Endothelial cell of hepatic sinusoid (primary cell): ENCODE data around the gene REXO1.

Experiments used
- in situ Hi-C: cut with HindIII; loops from 2 replicates; pipeline ENCODE4 v1.10.0; 2017; ENCODE audit warnings: low sequenced_read_pairs

Gene REXO1

DNA sequence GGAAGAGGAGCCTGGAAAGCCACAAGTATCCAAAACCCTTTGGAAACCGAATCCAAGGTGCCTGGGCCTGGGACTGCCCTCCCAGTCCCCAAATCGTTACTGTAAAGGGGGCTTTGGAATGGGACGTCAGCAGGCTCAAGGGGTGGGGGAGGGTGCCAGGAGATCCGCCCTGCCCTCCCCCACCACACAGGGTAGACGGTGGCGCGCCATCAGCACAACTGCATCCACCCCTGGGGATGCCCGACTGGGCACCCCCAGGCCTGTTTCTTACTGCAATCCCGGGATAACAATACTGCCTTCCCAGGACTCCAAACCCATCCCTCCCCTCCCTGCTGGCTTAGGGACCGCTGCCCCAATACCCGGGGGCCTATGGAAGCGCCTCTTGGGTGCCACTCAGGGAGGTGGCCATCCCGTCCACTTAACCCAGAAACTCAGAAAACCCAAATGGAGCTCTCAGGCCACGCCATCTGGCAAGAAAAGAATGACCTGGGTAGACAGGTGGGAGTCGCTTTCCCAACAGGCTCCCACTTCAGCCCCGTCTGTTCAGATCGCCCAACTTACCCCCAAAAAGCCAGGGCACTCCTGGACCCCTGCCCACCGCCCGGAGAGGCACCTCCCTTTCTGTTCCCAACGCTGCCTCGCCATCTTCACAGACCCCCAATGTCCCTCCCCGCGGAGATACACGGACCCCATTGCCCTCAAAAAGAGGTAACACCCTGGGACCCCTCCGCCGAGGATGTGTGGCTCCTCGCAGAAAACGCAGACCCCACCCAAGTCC lies 12.7 kb upstream of the REXO1 start:
- in situ Hi-C loops, result no loop called here

DNA sequence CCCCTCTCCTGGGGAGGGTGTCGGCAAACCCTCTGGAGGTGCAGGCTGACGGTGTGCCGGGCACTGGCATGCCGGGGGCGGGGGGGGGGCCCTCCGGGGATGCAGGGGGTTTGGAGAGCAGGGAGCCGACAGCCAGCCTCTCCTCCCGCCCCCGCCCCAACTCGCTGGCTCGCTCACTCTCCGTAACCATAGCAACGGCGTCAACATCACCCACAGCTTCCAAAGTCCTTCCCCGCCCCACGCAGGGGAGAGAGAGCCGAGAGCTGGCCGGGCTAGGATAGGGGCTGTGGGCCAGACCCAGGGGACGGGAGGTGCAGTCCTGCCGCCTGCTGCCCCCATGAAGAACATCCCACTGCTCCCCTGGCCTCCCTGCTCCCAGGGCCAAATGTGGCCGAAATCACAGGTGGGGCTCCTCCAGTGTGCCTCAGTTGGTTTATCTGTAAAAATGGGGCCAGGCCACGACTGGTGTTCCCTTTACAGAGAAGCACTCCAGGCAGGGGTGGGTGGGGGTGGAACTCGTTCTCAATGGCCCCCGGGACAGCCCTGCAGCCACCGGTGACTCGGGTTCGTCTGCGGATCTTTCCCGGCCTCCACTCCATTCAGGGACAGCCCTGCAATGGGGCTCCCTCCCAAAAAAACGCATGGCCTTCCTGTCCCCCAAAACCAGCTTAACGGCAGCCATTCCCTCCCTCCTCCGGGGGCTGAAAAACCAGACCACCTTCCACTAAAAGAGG lies 11.9 kb upstream of the REXO1 start:
- in situ Hi-C loops, result no loop called here

DNA sequence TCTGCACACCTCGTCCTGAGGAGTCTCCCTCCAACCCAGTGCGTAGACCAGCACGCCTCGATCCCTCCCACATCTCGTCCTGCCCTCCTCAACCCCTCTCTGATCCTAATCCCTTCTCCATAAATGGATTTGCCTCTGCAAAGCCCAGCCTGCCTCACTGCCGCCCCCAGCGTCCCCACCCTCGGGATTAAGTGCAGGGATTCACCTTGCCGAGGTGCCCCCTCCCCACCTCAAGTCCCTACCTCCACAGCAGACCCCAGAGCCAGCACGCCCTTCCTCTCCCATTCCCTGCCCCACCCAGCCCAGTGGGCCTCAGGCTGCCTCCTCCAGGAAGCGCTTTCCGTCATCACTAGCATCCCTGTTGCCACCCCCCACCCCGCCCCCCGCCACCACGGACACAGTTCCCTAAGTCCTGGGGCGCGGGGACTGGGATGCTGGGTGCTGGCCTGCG lies 11.1 kb upstream of the REXO1 start:
- in situ Hi-C loops, result no loop called here

DNA sequence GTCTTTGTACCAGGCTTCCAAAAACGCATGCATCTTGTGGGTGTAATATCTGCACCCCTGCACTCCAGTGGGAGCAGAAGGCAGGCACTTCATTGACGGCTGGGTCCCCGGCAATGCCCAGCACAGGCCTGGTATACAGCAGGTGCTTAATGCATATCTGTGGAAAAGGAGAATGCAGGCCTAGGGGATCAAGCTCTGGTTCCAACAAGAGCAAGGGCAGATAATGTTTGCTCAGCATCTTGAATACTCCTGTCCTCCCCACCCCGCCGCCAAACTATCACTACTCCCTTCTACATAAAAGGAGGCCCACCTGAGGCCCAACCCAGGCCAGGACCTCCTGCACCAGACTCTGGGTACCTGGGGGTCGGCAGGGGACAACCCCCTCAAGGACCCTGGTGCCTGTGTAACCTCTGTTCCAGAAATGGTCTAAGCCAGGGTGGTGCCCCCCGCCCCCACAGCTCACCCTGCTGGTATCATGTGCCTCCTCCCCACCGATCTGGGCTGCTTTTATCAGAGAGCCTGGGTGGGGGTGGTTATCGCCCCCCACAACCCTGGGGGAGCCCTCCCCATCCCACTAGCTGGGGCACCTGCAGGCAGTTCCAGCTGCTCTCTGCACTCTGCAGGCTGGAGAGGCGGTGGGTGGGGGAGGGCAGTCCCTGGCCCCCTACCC lies 10.3 kb upstream of the REXO1 start:
- in situ Hi-C loops, result no loop called here

DNA sequence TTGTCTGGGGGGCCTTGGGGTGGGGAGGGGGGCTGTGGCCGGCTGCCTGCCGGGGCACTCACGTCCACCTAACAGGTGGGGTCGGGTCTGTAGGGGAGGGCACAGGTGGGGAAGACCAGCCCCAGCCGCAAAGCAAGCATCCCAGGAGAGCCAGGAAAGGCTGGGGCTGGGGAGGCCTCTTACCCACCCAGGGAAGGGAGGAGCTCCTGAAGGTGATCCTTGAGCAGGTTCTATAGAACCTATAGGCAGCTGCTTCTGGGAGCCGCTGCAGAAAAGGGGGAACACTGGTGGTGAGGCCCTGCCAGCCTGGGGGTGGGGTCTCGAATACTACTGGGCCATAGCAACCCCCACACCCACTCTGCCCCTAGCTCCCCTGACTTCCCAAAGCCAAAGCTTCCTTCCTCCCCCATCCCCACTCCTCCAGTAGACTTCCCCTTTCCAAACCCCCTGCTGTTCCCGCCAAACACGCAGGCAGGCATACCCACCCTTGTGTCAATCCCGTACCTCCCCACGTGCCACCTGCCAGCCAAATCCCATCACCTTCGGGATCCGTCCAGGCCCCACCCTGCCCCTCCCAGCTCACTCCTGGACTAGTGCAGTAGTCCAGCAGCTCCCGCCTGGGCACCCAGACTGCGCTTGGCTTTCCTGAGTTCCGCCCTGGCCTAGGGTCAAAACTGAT lies 9.5 kb upstream of the REXO1 start:
- in situ Hi-C loops, result no loop called here

DNA sequence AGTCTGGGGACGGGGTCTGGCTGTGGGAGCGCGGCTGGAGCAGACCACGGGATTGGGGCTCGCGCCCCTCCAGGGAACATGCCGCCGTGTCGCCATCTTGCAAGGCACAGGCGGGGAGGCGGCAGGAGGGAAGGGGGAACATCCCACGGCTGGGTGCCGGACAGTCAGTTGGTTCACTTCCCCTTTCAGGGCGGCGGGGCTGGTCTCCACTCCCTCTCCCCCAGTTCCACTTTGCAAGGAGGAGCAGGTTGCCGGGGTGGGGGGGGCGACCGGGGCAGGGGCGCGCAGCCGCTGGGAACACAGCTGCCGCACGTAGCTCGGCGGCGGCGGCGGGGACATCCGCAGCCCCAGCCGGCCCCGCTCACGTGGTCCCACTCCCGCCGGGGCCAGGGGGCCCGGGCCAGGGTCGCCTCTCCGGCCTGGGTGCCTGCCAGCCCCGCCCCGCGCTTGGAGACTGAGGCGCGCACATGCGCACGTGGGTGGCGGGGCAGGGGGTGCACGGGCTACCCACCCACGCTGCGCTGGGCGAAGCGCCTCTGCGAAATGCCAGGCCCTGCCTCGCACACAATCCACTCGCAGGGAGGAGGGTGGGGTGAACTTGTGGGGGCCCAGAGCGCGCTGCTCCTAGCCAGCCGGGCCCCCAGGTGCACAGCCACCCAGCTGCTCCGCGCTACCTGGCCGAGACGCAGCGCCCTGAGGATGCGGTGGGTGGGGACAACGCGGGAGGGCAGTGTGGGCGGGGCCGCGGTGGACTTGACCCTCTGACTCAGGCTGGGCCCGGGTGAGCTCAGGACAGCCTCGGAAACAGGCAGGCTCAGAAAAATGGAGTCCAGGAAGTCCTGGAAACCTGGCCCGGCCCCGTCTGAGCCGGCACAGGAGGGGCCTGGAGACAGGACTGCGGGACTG lies 8.7 kb upstream of the REXO1 start:
- in situ Hi-C loops, result no loop called here

DNA sequence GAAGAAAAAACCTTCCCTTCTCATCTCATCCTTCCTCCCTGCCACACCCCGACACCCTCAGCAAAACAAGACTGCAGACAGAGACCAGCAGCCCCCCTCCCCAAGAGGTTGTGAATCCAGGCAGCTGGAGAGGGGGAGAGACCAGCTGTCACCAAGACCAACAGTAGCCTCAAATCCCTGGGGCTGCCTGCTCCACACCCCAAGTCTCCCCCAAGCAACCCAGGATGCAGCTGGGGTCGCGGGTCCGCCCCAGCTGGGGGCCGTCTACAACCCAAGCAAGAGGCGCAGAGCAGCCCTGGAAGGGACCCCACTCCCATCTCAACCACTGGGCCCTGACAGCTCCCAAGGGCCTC lies 8.0 kb upstream of the REXO1 start:
- in situ Hi-C loops, result no loop called here

DNA sequence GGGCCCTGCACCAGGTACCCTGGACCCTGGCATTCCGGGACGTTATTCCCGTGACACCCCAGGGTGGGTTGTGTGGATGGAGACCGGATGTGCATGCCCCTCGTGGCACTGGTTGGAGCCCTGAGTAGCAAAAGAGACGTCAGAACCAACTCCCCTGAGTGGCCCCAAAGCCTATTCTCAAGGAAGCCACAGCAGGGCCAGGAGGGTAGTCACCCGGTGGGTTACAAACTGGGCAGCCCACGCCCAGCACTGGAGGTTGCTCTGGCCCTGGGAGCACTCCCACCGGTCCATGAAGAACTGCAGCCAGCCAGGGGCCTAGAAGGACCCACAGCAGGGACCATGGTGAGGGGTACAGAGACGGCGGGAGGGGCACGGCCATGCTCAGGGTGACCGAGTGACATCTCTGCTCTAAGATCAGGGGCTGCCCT lies 7.6 kb upstream of the REXO1 start:
- in situ Hi-C loops, result no loop called here

DNA sequence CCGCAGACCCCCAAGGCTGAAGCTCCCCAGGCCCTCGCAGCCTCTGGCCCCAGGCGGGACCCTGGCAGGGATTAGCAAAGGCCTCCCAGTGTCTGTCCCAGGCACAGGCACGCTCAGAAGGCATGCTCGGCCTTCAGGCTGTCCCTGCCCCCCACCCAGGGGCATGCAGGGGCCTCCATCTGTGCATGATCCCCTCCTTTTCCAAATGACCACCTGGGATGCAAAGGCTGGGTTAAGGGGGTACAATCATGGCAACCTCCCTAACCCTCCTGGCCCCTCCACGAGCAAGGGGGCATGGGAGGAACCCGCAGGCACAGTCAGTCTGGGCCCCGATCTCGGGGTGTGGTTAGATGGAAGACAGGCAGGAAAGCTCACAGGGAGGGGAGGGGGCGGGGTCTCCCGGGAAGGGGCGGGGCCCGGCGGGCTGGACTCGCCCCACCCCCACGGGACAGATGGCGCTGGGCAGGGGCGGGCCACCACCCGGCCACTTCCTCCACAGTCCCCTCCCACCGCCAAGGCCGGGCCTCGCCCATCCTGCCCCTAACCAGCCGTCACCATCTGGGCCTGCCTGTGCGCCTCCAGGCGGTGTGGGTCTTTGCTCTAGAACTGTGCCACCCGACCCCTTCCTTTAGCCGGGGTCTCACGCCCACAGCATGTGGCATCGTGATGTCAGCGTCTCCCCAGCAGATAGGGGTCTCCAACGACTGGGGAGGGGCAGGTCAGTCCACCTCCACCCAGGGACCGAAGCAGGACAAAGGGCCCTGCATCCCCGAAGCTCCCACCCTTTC lies 7.0 kb upstream of the REXO1 start:
- in situ Hi-C loops, result no loop called here

DNA sequence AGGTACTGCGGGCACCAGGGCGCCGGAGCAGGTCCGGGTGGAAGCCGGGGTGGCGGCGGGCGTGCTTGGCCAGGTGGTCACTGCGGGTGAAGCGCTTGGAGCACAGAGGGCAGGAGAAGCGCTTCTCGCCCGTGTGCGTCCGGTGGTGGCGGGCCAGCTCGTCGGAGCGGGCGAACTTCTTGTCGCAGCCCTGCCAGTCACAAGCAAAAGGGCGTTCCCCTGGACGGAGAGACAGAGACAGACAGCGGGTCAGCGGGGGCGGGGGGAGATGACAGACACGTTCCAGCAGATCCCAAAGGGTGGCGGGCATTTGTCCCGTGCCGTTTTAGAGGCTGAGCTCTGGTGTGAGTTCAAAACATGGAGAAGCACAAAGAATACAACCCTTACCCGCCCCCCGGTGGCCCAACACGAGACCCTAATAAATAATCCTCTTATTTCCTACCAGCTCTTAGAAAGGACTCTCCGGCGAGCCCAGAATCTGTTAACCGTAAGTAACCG lies 6.3 kb upstream of the REXO1 start:
- in situ Hi-C loops, result no loop called here

DNA sequence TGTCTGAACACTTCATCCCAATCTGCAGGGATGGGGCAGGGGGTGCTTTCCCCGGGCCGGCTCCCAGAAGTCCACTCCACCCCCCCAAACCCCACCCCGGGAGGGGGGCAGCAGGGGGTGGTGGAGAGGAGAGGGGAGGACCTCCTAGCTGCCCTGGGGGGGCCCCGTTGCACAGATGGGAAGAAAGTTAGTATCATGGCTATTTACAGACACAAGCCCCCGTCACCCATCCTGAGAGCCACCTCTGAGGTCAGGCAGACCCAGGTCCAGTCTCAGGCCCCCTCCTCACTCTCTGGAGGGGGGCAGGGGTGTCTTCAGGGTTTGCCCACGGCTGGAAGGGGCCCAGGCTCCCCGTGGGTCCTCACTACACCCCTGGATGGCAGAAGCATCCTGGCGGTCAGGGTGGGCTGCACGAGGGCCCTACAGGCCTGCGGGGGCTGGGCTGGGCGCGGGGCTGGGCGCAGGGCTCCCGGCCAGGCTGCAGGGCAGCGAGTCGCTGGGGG lies 5.8 kb upstream of the REXO1 start:
- in situ Hi-C loops, result no loop called here

DNA sequence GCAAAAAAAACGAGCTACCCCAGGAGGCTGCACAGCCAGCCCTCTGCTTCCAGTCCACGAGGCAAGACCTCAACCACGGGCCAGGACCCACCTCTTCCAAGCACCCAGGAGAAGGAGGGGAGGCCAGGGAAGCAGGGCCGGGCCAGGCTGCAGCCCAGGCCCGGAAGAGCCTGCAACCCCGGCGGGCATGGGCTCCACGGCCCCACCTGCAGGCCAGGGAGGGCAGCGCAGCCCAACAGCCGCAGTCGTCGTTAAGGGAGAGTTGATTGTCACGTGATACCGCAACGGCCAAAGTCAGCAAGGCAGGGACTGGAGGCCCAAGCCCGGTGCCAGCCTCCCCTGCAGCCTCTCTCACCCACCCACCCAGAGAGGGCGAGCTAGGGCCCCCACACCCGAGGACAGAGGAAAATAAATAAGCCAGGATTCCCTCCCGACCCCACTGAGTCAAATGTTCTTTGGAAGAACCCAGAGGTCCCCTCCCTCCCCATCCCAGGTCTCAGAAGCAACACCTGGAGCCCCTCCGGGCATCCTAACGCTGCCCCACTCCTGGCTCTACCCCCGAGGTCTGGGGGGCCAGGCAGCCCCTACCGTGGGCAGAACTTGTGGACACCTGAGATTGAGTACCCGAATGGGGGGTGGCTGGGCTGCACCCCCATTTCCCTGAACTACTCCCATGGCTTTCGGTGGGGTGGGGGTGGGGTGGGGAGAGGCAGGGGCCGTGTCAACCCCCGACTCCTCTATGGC lies 5.2 kb upstream of the REXO1 start:
- in situ Hi-C loops, result no loop called here

DNA sequence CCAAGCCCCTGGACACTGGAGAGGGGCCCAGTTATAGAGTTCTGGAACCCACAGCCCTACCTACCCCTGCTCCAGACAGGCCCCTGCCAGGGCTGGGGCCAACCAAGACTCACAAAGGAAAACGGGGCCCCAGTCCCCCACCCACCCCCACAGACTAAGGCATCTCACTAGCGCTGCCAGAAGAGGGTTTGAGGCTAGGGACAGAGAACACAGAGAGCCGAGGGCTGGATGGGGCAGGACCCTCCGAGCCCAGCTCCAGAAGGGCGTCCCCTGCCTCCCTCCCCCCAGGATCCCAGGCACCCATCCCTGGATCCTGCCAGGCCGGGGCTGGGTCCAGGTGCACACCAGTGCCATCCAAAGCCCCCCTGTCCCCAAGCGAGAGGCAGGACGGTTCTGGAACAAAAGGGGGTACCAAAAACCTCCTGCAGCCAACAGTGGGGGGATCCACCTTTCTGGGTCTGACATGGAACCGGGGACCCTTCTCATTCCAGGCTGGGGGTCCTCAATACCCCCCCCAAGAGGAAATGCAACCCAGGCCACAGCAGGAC lies 4.4 kb upstream of the REXO1 start:
- in situ Hi-C loops, result no loop called here

DNA sequence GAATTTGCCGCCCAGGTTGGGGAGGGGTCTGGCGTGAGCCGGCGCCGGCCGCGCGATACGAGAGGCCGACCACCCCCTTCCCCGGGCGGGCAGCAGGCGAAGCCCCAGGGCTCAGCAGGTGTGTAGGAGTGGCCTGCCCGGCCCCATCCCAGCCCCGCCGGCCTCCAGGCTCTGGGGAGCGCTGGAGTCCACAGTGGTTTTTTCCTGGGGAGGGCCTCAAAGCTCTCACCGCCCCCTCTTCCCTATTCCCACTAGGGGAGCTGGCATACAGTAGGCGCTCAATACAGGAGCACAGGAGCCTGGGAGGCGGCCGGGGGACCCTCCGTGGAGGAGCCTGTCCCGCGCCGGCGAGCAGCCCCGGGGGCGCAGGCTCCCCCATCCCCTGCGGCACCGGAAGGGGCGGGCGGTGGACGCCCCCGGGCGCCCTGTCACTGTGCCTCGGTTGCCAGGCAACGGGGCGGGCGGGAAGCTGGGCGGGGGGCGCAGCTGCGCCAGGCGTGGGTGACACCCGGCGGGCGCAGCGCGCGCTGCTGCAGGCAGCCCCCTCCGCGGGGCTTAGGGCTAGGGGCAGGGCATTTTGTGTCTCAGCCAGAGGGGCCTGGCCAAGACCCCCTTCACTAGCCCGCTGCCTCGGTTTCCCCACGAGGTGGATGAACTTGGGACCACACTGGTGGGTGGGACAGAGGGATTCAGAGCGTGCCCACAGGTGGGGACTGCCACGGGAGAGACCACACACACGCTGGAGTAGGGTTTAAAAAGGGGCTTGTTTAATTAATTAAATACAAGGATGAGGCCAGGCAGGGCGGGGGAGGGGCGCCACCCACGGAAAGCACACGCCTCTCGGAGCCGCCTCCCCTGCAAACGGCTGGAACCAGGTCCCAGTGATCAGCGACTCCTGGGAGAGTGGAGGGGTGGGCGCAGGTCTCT lies 3.6 kb upstream of the REXO1 start:
- in situ Hi-C loops, result no loop called here

DNA sequence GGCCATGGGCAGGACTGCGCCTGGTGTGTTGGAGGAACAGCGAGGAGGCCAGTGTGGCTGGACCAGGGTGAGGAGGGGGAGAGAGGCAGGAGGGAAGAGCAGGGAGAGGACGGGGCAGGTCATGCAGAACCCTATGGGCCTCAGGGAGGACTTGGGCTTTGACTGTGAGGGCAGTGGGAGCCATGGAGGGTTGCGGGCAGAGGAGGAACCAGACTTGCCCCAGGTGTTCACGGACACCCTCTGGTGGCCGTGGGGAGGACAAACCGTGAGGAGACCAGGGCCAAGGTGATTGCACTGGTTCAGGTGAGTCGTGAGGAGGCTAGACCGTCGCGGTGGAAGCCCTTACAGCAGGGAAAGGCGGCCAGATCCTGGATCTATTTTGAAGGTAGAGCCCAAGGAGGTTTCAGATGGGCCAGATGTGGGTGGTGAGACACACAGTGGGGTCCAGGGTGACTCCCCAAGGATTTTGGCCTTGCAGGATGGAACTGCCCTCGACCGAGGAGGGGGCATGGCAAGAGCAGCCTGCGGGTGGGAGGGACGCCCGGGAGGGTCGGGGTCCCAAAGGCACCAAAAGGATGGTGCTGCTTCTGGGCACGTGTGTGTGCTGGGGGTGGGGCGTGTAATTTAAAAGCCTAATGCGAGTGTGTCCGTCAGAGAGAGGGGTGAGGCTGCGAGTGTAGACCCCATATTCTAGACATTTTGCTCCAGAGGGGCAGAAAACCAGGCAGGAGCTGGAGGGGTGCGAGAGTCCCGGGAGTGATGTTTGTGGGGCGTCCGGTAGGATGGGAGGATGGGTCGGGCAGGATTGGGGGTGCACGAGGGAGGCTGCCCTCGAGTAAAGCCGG lies 2.7 kb upstream of the REXO1 start:
- in situ Hi-C loops, result no loop called here

DNA sequence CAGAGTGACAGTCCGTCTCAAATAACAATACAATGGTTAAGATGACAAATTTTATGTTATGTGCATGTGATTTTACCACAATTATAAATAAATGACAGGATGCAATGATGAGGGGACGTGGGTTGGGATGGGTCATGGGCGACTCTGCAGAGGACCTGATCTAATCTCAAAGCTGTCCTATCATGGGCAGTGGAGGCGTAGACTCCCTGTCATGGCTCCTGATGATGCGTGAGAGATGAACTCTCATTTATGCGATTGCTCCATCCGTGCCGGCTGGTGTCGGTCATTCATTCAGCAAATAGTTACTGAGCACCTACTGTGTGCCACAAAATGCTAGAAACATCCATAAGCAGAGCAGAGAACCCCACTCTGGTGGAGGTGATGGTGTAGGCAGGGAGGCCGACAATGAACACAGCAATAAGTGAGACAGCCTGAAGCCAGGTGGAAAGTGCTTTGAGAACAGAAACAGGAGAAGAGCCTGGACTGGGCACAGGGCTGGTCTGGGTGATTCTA lies 1.7 kb upstream of the REXO1 start:
- in situ Hi-C loops, result no loop called here
